MM.1S (cell line): Measurements from ENCODE around the gene LY86.

Source experiments
- DNase-seq: peaks from one replicate; pipeline ENCODE4 v3.0.0-alpha.2; 2015
- H2AFZ ChIP-seq: fragments of 300-600 bp; sonication (generic); 2 replicates; pipeline ENCODE4 v1.6.0; 2016; ENCODE audit warnings: antibody characterized with exemption, low read length
- H3F3A ChIP-seq: fragments of 300-600 bp; sonication (generic); 2 replicates; pipeline ENCODE4 v1.6.1; 2016; ENCODE audit warnings: mild to moderate bottlenecking, antibody characterized with exemption, low read length, moderate library complexity, mixed read lengths; ENCODE audit not compliant: insufficient read depth
- H3K27ac ChIP-seq: fragments of 300-600 bp; sonication (generic); 2 replicates; pipeline ENCODE4 v1.5.1; 2016; ENCODE audit warnings: mild to moderate bottlenecking, low read length
- H3K27me3 ChIP-seq: fragments of 300-600 bp; sonication (generic); replicated peaks from 2 replicates; pipeline ENCODE4 v1.6.0; 2016; ENCODE audit warnings: low read length; ENCODE audit not compliant: insufficient read depth
- H3K36me3 ChIP-seq: fragments of 300-600 bp; sonication (generic); replicated peaks from 2 replicates; pipeline ENCODE4 v1.6.1; 2016; ENCODE audit warnings: mild to moderate bottlenecking, low read length, mixed read lengths; ENCODE audit not compliant: insufficient read depth
- H3K4me1 ChIP-seq: fragments of 300-600 bp; sonication (generic); 2 replicates; pipeline ENCODE4 v1.6.1; 2016; ENCODE audit warnings: low read length, mixed read lengths
- H3K4me2 ChIP-seq: fragments of 300-600 bp; sonication (generic); 2 replicates; pipeline ENCODE4 v1.6.0; 2016; ENCODE audit warnings: low read depth, low read length
- H3K4me3 ChIP-seq: fragments of 300-600 bp; sonication (generic); 2 replicates; pipeline ENCODE4 v1.5.1; 2016; ENCODE audit warnings: low read length, mixed read lengths
- H3K79me2 ChIP-seq: fragments of 300-600 bp; sonication (generic); 2 replicates; pipeline ENCODE4 v1.6.1; 2016; ENCODE audit warnings: mixed run types, low read length, mixed read lengths
- H3K9ac ChIP-seq: fragments of 300-600 bp; sonication (generic); 2 replicates; pipeline ENCODE4 v1.6.1; 2016; ENCODE audit warnings: low read length, mixed read lengths
- H3K9me2 ChIP-seq: fragments of 300-600 bp; sonication (generic); replicated peaks from 2 replicates; pipeline ENCODE4 v1.6.1; 2016; ENCODE audit warnings: mild to moderate bottlenecking, low read length, mixed read lengths; ENCODE audit not compliant: insufficient read depth
- H3K9me3 ChIP-seq: fragments of 300-600 bp; sonication (generic); replicated peaks from 2 replicates; pipeline ENCODE4 v1.6.1; 2016; ENCODE audit warnings: mild to moderate bottlenecking, low read length, mixed read lengths; ENCODE audit not compliant: insufficient read depth
- H4K20me1 ChIP-seq: fragments of 300-600 bp; sonication (generic); 2 replicates; pipeline ENCODE4 v1.6.1; 2016; ENCODE audit warnings: mild to moderate bottlenecking, low read length, moderate library complexity, mixed read lengths; ENCODE audit not compliant: insufficient read depth
- CTCF ChIP-seq: fragments of 300-600 bp; sonication (generic); IDR thresholded peaks from 2 replicates; pipeline ENCODE4 v1.5.1; 2016; ENCODE audit warnings: antibody characterized with exemption, low read length, mixed read lengths
- EZH2 ChIP-seq: fragments of 300-600 bp; sonication (generic); optimal IDR thresholded peaks from 2 replicates; pipeline ENCODE3; 2017; ENCODE audit warnings: low read depth, mild to moderate bottlenecking, antibody characterized with exemption, low read length, mixed read lengths
- EZH2phosphoT487 ChIP-seq: fragments of 300-600 bp; sonication (generic); IDR thresholded peaks from 2 replicates; pipeline ENCODE4 v1.6.1; 2018; ENCODE audit warnings: antibody characterized with exemption, low read length

The LY86 gene

DNA sequence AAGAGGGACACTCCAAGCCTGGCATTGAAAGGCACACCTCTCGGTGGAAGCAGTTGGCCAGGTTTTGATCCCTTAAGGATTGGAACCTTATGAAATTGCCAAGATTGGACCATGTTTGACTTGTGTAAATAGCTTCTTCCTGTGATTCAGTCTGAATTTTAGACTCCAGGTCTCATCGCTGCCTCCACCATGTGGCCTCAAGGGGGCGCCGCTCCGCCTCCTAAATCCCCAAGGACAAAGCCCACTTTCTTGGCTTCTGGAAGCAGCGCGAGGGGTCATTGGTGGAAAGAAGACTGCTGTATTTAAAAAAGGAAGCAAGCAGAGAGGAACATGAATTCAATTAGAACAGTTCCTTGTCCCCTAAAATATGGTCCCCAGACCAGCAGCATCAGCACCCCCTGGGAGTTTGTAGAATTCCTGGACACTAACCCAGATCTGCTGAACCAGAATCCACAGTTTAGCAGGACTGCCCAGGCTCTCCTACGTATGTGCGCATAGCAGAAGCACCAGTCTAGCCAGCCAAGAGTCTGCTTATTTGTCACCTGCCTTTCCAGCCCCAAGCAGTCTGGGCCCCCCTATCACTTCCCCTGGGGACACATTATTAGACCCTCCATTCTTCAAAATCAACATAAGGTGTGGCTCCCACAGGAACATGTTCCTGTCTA, 108.5 kb downstream of the LY86 start:
- Histone ChIP-seq H3K79me2 (no peaks in the 10 kb centered on the region), H3K4me2 (no peak overlapping the region), H3K4me3 (no peak overlapping the region), H3K9me3 (no peaks in the 10 kb centered on the region), H3K9me2 (no peaks in the 10 kb centered on the region), H3K27me3 (no peaks in the 10 kb centered on the region), H3K27ac (no peak overlapping the region), H2AFZ (no peak overlapping the region), H3K9ac (no peak overlapping the region), H4K20me1 (no peaks in the 10 kb centered on the region), H3K36me3 (no peaks in the 10 kb centered on the region), H3F3A (no peaks in the 10 kb centered on the region), H3K4me1 (no peaks in the 10 kb centered on the region)
- DNase-seq, result no peak
- no peak for TF ChIP-seq EZH2phosphoT487
- TF ChIP-seq CTCF, result peak; percentile 62

DNA sequence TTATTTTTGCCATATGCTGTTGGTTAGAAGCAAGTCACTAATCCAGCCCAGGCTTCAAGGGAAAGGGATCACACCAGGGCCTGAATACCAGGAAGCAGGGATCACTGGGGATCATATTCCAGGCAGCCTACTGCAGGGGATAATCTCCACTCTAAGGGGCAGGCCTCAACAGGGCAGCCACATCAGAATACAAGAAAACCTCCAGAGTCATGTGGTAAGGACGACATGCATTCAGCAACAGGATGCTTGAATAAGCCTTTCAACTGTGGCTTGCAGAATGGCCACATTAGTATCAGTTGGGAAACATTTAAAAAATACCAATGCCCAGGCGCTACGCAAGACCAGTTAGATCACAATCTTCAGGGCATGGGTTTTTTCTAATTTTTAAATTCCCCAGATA, 109.1 kb downstream of the LY86 start:
- no peaks in the 10 kb centered on the region for H3F3A ChIP-seq
- H3K36me3 ChIP-seq, result no peaks in the 10 kb centered on the region
- H2AFZ ChIP-seq, result no peak overlapping the region
- H3K9ac ChIP-seq, result no peak overlapping the region
- H3K9me3 ChIP-seq, result no peaks in the 10 kb centered on the region
- H3K4me3 ChIP-seq, result no peak overlapping the region
- no peaks in the 10 kb centered on the region for H3K9me2 ChIP-seq
- TF ChIP-seq CTCF (no peak), EZH2 (no peak), EZH2phosphoT487 (no peak)
- no peak overlapping the region for H3K27ac ChIP-seq
- H3K4me1 ChIP-seq, result no peaks in the 10 kb centered on the region
- no peaks in the 10 kb centered on the region for H4K20me1 ChIP-seq
- H3K79me2 ChIP-seq, result no peaks in the 10 kb centered on the region
- DNase-seq, result no peak
- no peaks in the 10 kb centered on the region for H3K27me3 ChIP-seq
- no peak overlapping the region for H3K4me2 ChIP-seq

GRCh38 chr6:6699741-6700367, 111.3 kb downstream of the LY86 start:
- no peaks in the 10 kb centered on the region for H3F3A ChIP-seq
- no peaks in the 10 kb centered on the region for H3K4me1 ChIP-seq
- no peaks in the 10 kb centered on the region for H4K20me1 ChIP-seq
- no peak overlapping the region for H3K9ac ChIP-seq
- TF ChIP-seq CTCF, result no peak
- no peak for TF ChIP-seq EZH2
- TF ChIP-seq EZH2phosphoT487, result no peak
- no peaks in the 10 kb centered on the region for H3K79me2 ChIP-seq
- H3K27ac ChIP-seq, result no peak overlapping the region
- no peaks in the 10 kb centered on the region for H3K27me3 ChIP-seq
- no peak for DNase-seq
- no peaks in the 10 kb centered on the region for H3K9me2 ChIP-seq
- no peak overlapping the region for H3K4me2 ChIP-seq
- no peaks in the 10 kb centered on the region for H3K36me3 ChIP-seq
- H2AFZ ChIP-seq, result no peak overlapping the region
- no peak overlapping the region for H3K4me3 ChIP-seq
- no peaks in the 10 kb centered on the region for H3K9me3 ChIP-seq
